Measurements from ENCODE around the gene SKA3.
"Not testable (repeated sequence)": the region's sequence is repeated elsewhere in the genome, so short reads cannot be mapped to it uniquely, and the experiment has no call there.

Gene SKA3

DNA sequence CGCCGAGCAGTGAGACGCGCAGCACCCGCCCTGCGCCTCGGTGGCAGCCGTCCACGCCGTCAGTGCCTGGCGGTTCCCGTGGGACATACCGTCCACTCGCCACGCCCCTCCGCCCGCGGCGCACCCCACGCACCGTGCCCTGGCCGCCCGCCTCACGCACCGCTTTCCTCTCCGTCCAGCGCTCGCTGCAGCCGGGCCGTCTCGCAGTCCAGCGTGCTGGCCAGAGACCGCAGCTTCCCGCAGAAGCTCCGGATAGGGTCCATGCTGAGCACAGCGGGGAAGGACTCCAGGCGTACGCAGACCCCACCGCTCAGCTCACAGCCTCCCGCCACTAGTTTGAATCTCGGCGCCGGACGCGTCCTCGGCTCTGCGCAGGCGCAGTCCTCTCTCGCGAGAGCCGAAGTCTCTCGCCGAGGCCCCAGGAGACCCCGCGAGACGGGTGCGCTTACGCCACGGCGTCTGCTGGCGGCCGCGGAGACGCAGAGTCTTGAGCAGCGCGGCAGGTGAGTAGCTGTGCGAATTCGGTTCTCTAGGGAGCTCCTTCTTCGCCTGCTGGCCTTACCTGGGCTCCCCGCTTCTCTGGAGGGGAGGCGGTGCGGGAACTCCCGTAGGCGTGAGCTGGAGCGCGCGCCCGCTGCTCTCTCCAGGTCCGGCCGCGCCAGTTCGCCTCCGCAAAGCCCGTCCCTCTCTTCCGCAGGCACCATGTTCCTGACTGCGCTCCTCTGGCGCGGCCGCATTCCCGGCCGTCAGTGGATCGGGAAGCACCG is at the start of gene SKA3, which contains the start of gene MRPL57:
SKA3 (minus strand) TSS at position 338 of the 767 bp plus-strand sequence; CDS start at position 263, 75 bp downstream.
MRPL57 (plus strand) TSS at position 444 of the 767 bp plus-strand sequence; CDS start at position 703, 259 bp downstream.
- TF ChIP-seq CTCF (IDR thresholded peaks at IDR 0.05; ENCODE audit: low read depth, low read length) = no peak
- H3K4me3 ChIP-seq (ENCODE audit: low read depth, low read length) = peak within 1 kb of the TSS; percentile 73
- in situ Hi-C loops (cut with HindIII; ENCODE audit: low sequenced_read_pairs) = no loop called here
- peak; percentile 93 for DNase-seq (ENCODE audit: low read depth, low spot score)

DNA sequence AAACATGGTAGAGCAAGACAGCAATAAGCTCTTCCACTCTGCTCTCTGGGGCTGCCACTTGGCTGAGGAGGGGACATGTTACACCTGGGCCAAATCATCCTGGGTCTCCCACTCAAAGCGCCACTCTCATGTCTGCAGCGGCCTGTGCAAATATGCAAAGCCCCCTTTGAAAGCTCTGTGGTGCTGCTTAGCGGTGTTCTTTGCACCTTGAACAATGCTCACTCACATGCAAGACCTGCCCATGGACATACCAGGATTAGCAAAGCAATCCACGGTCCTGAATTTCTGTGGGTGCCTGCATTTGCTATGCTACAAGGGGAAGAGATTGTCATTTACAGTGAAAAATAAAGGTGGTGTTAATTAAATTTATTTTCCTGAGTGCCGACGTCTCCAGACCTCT is 48.7 kb upstream of the SKA3 start:
- no peak overlapping the region for H3K4me3 ChIP-seq (ENCODE audit: low read depth, low read length)
- DNase-seq (ENCODE audit: low read depth, low spot score) = no peak
- in situ Hi-C loops (cut with HindIII; ENCODE audit: low sequenced_read_pairs) = no loop called here
- TF ChIP-seq CTCF (IDR thresholded peaks at IDR 0.05; ENCODE audit: low read depth, low read length) = no peak

DNA sequence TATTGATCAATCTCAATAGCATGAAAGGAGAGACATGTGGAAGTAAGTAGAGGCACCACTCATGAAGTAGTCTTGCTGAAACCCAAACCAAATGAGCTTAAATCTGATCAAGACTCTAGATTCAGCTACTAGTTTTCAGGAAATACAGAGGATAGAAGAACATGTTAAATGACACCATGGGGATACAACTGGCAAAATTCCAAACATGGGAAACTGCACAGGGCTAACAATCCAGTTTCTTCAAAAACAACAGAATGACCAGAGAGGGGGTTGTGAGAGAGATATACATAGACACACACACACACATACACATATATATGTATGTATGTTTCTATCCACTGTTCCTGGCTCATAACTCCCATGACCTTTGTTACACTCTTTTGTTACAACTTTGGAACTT is 44.9 kb upstream of the SKA3 start:
- no peak for DNase-seq (ENCODE audit: low read depth, low spot score)
- no peak for TF ChIP-seq CTCF (IDR thresholded peaks at IDR 0.05; ENCODE audit: low read depth, low read length)
- in situ Hi-C loops (cut with HindIII; ENCODE audit: low sequenced_read_pairs) = no loop called here
- H3K4me3 ChIP-seq (ENCODE audit: low read depth, low read length) = no peak overlapping the region

DNA sequence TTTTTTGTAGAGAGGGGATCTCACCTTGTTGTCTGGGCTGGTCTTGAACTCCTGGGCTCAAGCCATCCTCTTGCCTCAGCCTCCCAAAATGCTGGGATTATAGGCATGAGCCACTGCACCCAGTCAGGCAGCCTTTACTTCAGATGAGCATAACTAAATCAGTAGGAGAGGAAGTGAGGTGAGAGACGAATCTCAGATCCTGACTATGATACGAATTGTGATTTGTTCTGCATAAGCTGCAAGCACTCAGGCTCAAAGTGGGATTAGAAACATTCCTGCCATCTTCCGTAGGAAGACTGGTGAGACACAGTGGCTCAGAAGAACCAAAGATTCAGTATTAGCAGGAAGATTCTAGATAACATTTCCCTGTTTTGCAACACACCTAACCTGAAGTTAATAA is 43.4 kb upstream of the SKA3 start:
- DNase-seq (ENCODE audit: low read depth, low spot score); H3K4me3 ChIP-seq (ENCODE audit: low read depth, low read length); in situ Hi-C loops (cut with HindIII; ENCODE audit: low sequenced_read_pairs): not testable (repeated sequence)

GRCh38 chr13:21219036-21219381 is 42.7 kb upstream of the SKA3 start:
- H3K4me3 ChIP-seq (ENCODE audit: low read depth, low read length) = no peak overlapping the region
- no peak for TF ChIP-seq CTCF (IDR thresholded peaks at IDR 0.05; ENCODE audit: low read depth, low read length)
- in situ Hi-C loops (cut with HindIII; ENCODE audit: low sequenced_read_pairs) = no loop called here
- no peak for DNase-seq (ENCODE audit: low read depth, low spot score)

GRCh38 chr13:21218351-21219035 is 42.1 kb upstream of the SKA3 start:
- in situ Hi-C loops (cut with HindIII; ENCODE audit: low sequenced_read_pairs) = no loop called here
- no peak for TF ChIP-seq CTCF (IDR thresholded peaks at IDR 0.05; ENCODE audit: low read depth, low read length)
- no peak overlapping the region for H3K4me3 ChIP-seq (ENCODE audit: low read depth, low read length)
- no peak for DNase-seq (ENCODE audit: low read depth, low spot score)

DNA sequence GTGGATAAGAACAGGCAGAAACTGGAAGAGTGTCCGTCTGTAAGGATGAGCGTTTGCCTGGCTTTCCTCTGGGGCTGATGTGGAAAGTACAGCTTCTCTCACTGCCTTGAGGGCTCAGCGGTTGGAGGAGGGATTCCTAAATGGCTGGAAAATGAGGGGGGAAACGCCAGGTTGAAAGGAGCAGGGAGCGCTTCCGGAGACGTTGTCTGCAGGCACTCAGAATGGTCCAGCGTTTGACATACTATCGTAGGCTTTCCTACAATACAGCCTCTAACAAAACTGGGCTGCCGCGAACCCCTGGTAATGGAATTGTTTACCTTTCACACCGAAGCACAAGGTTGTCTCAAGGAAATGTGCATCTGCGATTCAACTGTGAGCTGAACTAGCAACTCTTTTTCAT is 40.0 kb upstream of the SKA3 start:
- no peak for DNase-seq (ENCODE audit: low read depth, low spot score)
- no peak for TF ChIP-seq CTCF (IDR thresholded peaks at IDR 0.05; ENCODE audit: low read depth, low read length)
- in situ Hi-C loops (cut with HindIII; ENCODE audit: low sequenced_read_pairs) = no loop called here
- no peak overlapping the region for H3K4me3 ChIP-seq (ENCODE audit: low read depth, low read length)

GRCh38 chr13:21215419-21215818 is 39.1 kb upstream of the SKA3 start:
- in situ Hi-C loops (cut with HindIII; ENCODE audit: low sequenced_read_pairs); DNase-seq (ENCODE audit: low read depth, low spot score); H3K4me3 ChIP-seq (ENCODE audit: low read depth, low read length): not testable (repeated sequence)
